NCI-H345 treated with DMSO at 0.1 percent for 48 hours (cell line): Measurements from ENCODE around the gene ZNF565.
"Not testable (repeated sequence)": the region's sequence is repeated elsewhere in the genome, so short reads cannot be mapped to it uniquely, and the experiment has no call there.

Source experiments
- DNase-seq: peaks from one replicate; lab custom pipeline; 2025; ENCODE audit not compliant: unreplicated experiment; lab: John Stamatoyannopoulos, UW

The ZNF565 gene

DNA sequence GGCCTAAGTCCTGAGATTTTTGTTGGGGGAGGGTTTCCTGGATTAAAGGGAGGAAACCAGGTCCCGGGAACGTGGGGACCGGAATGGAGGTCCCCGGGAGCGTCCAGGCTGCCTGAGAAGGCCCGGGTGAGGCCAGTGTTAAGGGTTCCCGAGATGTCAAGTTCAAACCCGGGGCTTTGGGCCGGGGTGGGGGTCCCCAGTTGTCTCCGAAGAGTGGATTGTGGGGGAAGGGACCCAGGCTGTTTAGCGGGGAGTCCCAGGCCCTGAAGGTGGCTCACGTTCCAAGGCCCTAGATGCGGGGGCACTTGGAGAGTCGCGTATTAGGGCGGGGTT, 62.5 kb downstream of the ZNF565 start:
- DNase-seq: no peak

DNA sequence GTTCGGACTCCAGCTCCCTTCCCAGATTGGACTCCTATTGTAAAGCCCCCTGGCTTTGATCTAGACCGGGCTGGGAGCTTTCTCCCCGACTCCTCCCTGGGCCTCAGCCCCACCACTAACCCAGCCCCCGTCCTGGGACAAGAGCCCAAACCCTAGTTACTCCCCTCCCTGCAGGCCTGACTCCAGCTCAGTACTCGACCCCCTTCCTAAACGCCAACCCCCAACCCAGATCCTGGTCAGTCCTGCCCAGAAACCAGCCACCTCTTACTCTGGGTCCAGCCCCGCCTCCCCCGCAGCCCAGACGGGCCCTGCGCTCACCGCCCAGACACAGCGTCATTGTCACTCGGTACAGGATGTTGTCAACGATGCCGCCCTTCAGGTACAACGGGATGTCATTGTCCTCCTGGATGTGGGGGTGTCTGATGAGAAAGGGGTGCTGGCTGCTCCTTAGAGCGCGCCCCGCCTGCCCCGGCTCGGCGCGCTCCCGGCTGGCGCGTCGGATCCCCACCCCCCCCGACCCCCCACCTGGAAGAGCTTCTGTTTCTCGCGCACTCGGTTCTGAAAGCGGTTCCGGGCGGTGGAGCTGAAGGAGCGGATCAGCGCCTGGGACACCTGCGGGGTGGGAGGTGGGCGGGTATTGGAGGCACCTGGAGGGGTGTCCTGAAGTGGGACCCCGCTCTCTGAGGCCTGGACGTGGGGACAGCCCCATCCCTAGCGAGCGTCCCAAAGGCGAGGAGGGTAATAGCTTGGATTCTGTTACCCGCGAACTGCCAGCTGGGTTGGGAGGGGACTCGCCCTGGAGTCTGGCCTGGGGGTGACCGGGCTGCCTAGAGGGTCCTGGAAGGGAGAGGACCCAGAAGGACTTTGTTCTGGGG, 63.1 kb downstream of the ZNF565 start:
- no peak for DNase-seq

DNA sequence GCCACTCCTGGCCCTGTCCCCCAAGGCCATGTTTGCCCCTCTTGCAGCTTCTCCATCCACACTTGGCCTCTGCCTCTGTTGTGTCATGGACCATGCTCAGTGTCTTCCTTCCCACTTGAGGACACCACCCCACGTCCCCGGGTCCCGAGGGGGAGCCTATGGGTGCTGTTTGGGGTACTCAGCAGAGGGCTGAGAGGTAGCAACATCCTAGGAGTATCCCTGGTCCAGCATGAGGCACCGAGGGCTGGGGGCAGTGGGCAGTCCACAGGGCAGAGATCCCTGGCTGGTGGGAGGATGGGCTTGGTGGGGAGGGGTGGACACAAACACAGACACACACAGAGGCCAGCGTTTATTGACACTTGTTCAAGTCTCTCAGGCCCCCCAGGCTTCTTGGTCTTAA, 63.9 kb downstream of the ZNF565 start:
- no peak for DNase-seq

DNA sequence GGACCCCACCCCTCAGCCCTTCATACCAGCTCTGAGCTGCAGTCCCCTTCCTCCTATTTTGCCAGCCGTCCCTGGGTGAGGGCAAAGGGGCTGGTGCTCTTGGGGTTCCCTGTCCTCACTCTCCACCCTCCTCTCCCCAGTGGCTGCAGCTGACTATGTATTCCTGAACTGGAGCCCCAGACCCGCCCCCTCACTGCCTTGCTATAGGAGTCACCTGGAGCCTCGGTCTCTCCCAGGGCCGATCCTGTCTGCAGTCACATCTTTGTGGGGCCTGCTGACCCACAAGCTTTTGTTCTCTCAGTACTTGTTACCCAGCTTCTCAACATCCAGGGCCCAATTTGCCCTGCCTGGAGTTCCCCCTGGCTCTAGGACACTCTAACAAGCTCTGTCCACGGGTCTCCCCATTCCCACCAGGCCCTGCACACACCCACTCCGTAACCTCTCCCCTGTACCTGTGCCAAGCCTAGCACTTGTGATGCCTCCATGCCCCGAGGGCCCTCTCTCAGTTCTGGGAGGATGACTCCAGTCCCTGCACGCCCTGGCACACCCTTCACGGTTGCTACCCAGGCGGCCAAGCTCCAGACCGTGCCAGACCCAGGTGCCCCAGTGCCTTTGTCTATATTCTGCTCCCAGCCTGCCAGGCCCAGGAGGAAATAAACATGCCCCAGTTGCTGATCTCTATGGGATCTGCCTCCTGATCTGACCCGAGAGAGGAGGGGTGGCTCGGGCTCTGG, 64.6 kb downstream of the ZNF565 start:
- DNase-seq: no peak

DNA sequence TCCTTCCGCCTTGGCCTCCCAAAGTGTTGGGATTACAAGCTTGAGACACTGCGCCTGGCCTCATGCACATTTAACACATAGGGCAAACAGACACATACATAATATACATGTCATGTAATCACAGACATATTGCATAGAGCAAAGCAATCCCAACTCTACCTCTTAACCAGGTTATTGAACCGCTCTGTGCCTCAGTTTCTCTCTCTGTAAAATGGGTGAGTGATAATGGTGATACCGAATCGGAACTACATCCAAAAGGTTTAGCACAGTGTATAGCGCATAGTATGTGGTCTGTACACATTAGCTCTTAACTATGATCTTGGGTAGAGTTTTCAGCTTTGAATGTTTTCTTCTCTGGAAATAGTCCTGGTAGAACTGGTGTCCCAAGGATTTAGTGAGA, 69.8 kb downstream of the ZNF565 start:
- no peak for DNase-seq

DNA sequence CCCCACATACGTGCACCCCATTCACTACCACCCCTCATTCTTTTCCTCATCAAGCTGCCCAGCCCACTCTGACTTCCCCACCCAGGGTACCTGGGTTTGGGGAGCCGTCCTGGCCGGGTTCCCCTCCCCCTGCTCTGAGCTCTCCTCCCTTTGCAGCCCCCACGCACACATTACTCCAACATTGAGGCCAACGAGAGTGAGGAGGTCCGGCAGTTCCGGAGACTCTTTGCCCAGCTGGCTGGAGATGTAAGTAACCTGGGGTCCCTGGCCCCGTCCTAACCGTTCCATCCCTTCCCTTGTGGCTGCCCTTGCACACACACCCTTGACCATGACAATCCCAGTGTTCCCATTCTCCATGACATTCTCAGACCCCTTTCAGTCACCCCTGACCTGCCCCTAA, 72.0 kb downstream of the ZNF565 start:
- DNase-seq: no peak

DNA sequence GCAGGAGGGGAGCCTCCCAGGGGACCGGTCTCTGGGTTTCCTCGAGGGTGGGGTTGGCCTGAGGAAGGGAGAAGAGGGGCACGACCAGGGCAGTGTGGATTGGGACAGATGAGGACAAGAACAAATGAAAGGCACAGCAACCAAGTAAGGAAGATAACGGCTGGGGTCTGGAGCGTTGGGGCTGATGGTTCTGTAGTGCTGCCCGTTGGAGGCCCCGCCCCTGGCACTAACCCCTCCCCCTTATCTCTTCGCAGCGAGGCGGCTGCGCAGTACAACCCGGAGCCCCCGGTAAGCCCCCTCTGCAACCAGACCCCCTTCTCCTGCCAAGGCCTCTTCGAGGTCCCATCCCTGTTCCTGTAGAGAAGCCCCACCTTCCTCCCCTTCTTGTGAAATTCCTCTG, 72.4 kb downstream of the ZNF565 start:
- no peak for DNase-seq

DNA sequence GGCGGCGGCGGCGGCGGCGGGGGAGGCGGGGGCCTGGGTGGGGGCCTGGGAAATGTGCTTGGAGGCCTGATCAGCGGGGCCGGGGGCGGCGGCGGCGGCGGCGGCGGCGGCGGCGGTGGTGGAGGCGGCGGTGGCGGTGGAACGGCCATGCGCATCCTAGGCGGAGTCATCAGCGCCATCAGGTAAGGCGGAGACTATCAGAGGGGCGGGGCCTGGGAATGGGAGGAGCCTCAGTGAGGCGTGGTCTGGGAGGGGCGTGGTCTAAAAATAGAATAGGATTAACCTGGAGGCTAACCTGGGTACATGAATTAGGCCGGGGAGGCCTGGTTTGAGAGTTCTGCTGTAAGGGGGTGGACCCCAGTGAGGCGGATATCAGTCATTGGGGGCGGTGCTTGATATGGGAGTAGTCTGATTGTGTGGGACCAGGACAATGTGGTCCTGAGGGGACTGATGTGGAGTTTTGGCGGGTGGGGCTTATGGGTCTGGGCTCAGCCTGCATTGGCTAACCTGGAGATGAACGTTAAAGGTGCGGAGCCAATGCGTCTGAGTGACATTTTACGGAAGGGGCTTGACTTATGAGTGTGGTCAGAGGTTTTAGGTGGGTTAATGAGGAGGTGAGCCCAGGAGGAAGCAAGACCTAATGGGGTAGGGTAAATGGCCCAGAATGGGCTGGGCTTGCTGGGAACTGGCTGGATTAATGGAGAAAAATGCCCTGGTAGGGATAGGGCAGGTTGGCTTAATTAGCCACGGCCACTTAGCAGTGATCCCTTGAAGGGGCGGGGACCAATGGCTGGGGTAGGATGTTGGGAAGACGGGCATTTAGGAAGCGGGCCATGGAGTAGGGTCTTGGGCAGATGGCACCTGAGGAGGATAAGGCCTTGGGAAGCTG, 73.2 kb downstream of the ZNF565 start:
- peak; percentile 95 for DNase-seq

DNA sequence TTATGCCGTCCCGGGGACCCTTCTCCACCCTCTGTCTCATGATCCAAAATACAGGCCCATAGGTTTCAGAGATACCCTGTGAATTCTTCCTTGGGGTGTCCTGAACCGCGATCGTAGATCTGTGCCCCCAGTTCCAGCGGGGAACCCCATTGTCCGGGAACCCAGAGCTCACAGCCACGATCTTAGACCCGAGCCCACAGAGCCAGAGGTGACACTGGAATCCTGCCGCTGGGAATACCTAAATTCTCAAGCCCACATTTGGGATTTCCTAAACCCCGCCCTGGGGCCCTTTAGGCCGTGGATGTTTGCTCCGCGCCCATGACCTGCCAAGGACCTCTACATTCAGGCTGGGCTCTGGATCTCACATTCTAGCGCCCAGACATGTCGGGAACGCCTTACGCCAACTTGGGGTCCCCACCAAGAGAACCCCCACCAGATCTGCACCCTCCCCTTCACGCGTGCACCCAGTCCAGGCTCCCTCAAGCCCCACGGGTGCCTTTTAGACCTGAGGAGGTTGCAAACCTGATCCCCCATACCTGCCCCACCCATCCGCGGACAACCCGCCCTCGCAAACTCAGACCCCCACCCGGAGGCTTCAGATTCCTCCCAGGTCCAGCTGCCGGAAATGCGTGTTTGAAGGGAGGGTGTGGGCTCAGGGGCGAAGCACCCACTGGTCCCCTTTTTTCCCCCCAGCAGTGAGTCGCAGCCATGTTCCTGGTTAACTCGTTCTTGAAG, 74.0 kb downstream of the ZNF565 start:
- peak; percentile 95 for DNase-seq

DNA sequence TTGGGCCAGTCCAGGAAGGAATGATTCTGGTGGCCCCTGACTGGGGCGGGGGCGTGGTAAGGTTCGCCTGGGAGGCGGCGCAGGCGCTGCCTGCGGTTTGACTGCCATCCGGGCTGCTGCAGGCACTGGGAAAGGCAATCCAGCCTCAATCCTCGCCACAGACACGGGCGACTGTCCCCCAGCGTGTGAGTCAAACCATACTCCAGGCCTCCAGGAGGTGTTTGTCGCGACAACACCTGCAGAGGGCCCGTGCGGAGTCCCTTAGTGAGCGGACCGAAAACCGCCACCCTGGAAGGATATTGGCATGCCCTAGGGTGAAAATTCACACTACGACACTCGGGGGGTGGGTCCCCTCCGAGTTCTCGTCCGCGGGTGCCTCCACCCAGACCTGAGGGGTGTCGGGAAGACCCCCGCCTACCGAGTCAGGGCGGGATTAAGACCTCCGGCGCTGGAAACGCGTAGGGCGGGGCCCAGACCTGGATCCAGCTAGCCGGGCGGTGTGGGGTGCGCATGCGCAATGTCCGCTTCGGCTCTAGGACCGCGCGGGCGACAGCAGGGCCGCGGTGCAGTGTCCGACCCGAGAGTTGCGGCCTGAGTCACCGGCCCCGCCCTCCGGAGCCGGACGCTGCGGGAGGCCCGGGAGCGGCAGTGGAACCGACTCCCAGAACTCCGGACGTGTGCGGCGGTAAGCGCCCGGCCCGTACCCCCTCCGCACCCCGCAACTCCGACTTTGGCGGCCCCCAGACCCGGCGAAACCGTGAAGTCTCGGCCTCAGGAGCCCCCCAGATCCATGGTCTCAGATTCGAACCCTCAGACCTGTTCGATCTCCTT, 74.8 kb downstream of the ZNF565 start, which contains the start of gene CAPNS1:
CAPNS1 (plus strand) TSS at position 594 of the 831 bp plus-strand sequence. CDS start 946 bp downstream, outside the sequence.
- peak; percentile 99 for DNase-seq

DNA sequence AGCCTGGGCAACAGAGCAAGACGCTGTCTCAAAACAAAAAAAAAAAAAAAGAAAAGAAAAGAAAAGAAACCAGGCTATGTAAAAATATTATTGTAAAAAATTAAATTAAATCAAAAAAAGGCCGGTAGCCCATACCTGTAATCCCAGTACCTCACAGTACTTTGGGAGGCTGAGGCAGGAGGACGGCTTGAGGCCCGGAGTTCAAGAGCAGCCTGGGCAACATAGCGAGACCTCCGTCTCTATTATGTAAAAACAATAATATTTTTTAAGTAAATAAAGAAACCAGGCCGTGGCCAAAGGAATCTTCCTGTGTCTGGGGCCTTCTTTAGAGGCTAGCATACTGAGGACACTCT, 75.4 kb downstream of the ZNF565 start:
- DNase-seq: no peak

DNA sequence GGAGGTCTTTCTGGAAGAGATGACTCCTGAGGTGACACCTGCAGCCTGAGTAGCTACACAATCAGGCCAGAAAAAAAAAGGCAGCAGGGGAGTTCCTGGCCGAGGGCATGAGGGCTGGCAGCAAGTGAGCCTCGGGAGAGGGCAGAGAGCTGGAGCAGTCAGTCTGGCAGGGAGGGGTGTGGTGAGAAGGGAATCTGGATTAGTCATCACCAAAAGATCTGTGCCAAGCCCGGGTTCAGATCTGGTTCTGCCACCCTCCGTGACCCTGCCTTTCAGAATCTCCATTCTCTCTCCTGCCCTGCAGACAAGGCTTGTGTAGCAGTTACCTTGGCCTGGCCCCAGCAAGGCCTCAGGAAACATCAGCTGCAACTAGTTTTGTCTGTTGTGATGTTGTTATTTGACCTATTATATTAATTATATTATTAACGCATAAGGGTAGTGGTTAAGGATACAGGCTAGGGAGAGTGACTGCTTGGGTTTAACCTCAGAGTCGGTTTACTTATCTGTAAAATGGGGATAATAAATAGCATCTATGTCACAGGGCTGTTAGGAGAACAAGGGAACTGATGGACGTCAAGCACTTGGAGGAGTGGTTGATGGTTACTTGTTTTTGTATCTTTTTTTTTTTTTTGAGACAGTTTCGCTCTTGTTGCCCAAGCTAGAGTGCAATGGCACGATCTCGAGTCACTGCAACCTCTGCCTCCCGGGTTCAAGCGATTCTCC, 77.3 kb downstream of the ZNF565 start:
- DNase-seq: peak; percentile 93

DNA sequence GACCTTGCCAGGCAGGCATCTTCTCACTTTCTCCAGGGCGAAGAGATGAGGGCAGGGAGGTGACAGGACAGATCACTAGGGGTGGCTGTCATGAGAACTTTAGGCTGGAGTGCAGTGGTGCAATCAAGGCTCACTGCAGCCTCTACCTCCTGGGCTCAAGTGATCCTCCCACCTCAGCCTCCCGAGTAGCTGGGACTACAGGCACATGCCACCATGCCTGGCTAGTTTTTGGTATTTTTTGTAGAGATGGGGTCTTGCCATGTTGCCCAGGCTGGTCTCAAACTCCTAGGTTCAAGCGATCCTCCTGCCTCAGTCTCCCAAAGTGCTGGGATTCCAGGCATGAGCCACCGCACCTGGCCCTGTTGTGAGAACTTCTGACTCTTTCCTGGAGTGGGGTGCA, 79.6 kb downstream of the ZNF565 start:
- DNase-seq: not testable (repeated sequence)
